Urinary bladder (tissue), 4 donors: ENCODE data around the gene FASN. TPM values are rescaled to one million over a fixed set of nuclear protein-coding genes. Genes with fewer than 3 reads are reported as not detected.
"Not testable (repeated sequence)": the region's sequence is repeated elsewhere in the genome, so short reads cannot be mapped to it uniquely, and the experiment has no call there.

Source experiments
- DNase-seq: peaks from one replicate; pipeline ENCODE4 v3.0.0-alpha.2; 2015; ENCODE audit errors: extremely low spot score
- H3K27ac ChIP-seq: one replicate; pipeline ENCODE4 v1.5.1; 2013; ENCODE audit warnings: low read depth, mild to moderate bottlenecking, moderate library complexity
- H3K36me3 ChIP-seq: one replicate; pipeline ENCODE4 v1.6.1; 2013; ENCODE audit warnings: mild to moderate bottlenecking, moderate library complexity; ENCODE audit not compliant: insufficient read depth
- H3K4me1 ChIP-seq: one replicate; pipeline ENCODE4 v1.6.1; 2013; ENCODE audit warnings: mild to moderate bottlenecking, moderate library complexity; ENCODE audit not compliant: insufficient read depth
- H3K4me3 ChIP-seq: one replicate; pipeline ENCODE4 v1.5.1; 2013; ENCODE audit warnings: low read depth, low read length
- WGBS: extraction: QIAGEN DNeasy Blood & Tissue Kit; methylation state at CpG from one replicate; pipeline ENCODE4 v1.1.7; 2013; 5-methylcytosine and 5-hydroxymethylcytosine counted together
- polyA plus RNA-seq: library from polyadenylated mRNA; stranded (reverse); fragments of 200-250 nt; gene quantifications from one replicate; pipeline ENCODE4 v1.2.3, GENCODE V29; 2013
- total RNA-seq: library from RNA; depleted of rRNA; stranded (reverse); fragments of >200 nt; gene quantifications from one replicate; pipeline ENCODE4 v1.2.3, GENCODE V29; 2014
- donor health status: healthy with polysubstance abuse.
- donor health status: healthy.

The FASN gene
- total and polyA plus RNA-seq, 2 donors: 24.1 to 116 TPM

DNA sequence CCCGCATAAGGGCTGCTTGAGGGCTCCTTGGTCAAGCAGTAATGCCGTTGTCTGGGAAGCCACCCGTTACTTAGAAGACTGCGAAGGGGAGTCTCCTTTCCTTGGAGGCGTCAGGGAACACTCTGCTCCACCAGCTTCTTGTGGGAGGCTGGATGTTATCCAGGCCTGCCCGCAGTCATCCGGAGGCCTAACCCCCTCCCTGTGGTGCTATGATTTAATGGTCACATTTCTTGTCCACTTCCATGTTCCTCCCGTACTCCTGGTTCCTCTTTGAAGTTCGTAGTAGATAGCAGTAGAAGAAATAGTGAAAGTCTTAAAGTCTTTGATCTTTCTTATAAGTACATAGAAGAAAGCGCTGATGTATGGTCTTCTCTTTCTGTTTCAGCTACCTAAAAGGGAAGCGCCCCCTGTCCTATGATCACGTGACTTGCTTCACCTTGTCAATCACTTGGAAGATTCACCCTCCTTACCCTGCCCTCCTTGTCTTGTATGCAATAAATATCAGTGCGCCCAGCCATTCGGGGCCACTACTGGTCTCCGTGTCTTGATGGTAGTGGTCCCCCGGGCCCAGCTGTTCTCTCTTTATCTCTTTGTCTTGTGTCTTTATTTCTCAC, 59.1 kb downstream of the FASN start:
- H3K27ac ChIP-seq, H3K36me3 ChIP-seq, H3K4me3 ChIP-seq, H3K4me1 ChIP-seq, DNase-seq: not testable (repeated sequence)
- WGBS: 90% methylated on average over 16 of the region's 16 CpGs

DNA sequence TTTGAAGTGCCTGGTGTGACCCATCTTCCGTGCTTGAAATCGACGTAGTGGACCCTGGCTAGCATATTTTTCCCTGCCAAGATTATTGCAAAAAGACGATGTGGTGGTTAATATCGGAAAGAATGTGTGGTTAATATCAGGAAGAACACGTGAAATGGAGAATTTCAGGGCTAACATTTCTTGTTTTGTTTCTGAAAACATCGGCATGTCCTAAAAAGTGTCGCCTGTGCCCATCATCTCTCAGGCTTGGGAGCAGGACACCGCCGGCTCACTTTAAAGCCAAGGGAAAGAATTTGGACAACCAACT, 60.2 kb downstream of the FASN start:
- peak overlapping the region; percentile 66 for H3K27ac ChIP-seq
- no peaks in the 10 kb centered on the region for H3K4me1 ChIP-seq
- DNase-seq: no peak
- peak overlapping the region; percentile 51 for H3K4me3 ChIP-seq
- 9% methylated on average over 10 of the region's 10 CpGs for WGBS
- H3K36me3 ChIP-seq: no peaks in the 10 kb centered on the region

DNA sequence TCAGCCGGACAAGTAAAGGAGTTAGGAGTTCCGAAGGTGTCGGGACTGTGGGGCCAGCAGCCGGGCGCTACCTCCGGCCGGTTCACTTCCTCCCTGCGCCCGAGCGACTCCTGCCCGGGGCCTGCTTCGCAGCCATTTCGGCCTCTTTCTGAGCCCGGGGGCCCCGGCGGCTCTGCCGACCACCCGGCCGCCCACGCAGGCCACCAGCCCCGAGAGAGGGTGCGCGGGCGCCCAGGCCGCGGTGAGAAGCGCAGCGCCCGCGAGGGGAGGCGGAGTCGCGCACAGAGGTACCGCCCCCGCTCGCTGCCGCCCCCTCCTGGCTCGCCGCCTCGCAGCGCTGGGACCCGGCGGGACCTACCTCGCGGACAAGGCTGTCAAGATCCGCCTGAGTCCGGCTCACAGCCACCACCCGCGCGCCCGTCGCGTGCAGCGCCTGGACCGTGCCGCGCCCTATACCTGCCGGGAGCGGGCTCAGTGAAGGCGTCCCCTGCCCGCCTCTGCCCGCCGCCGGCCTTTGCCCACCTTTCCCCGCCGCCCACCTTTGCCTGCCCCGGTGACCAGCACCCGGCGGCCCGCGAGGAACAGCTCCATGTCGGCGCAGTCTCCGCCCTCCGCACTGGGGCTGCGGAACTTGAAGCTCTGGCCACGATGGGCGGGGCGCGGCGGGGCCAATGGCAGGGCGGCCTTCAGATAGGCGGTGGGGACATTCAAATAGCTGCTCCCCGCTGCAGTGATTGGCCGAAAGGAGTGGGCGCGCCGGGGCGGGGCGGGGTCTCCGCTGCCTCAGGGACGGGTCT, 60.7 kb downstream of the FASN start, which contains the start of gene DCXR:
TSS of gene DCXR (minus strand) at position 606 of the 797 bp plus-strand sequence. CDS start at position 591, 15 bp downstream.
- Histone ChIP-seq H3K27ac (peak within 1 kb of the TSS; percentile 95), H3K4me1 (no peaks in the 10 kb centered on the region), H3K36me3 (no peaks in the 10 kb centered on the region), H3K4me3 (peak within 1 kb of the TSS; percentile 51)
- peak; percentile 87 for DNase-seq
- WGBS: under 1% methylated on average over 92 of the region's 92 CpGs

DNA sequence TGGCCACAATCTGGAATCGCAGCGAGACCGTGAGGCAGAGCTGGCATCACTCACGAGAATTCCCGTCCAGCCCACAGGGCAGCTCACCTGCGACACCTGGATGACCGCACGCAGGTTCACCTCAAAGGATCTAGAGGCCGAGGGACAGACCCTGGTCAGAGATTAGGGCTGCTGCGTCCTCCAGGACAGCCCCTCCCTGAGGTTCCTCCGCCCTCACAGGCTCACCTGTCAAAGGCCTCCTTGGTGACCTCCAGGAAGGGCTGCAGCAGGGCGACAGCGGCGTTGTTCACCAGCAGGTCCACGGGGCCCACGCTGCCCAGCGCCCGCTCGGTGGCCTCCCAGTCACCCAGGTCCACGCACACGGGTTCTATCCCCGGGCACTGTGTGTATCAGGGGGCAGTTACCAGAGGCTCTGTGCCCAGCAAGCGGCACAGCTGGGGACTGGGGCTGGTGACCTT, 61.4 kb downstream of the FASN start:
- Histone ChIP-seq H3K36me3 (no peaks in the 10 kb centered on the region), H3K4me1 (no peaks in the 10 kb centered on the region), H3K27ac (peak overlapping the region; percentile 95), H3K4me3 (peak overlapping the region; percentile 51)
- 36% methylated on average over 23 of the region's 23 CpGs for WGBS
- DNase-seq: no peak

DNA sequence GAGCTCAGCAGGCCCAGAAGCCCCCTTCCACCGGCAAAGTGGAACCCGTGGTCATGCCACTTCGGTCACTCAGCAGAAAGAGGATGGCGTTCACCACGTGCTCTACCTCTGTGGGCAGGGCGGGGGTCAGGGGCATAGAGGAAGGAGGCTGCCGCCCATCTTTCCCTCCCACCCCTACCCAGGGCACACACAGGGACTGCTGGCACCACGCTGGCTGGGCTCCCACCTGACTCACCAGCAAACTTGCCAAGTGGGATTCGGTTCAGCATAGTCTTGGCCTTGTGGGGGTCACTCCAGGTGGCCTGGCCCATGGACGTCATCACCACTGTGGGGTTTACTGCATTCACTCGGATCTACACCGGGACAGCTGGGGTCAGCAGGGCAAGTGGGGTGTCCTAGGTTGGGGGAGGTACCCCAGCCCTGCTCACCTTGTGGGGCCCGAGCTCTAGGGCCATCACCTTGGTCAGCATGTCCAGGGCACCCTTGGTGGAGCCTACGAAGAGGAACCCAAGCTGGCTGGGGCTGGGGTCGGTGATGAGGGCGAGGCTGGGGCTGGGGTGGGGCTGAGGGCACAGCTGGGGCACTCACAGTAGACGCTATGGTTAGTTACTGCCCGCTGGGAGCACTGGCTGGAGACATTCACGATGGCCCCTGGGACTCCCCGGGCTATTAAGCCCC, 61.9 kb downstream of the FASN start:
- DNase-seq: no peak
- Histone ChIP-seq H3K36me3 (no peaks in the 10 kb centered on the region), H3K4me1 (no peaks in the 10 kb centered on the region), H3K27ac (no peak overlapping the region), H3K4me3 (no peak overlapping the region)
- WGBS: 90% methylated on average over 20 of the region's 20 CpGs

DNA sequence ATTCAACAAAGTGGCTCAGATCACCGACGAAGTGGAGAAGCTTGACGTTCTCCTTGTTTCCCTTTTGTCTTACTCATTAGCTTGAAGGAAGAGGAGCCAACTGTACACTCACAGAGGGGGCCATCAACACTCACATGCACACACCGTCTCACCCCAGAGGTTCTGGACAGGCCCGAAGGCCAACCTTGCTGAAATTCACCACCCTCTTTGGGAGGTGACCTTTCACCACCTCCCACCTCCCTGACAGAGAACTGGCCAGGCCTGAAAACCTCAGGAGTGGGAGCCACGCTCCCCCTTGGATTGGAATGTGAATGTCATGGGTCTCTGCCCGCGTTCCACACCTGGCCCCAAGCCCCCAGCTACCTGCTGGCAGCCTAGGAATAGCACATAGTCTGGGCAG, 62.5 kb downstream of the FASN start:
- Histone ChIP-seq H3K4me1 (no peaks in the 10 kb centered on the region), H3K27ac (no peak overlapping the region), H3K36me3 (no peaks in the 10 kb centered on the region), H3K4me3 (no peak overlapping the region)
- WGBS: 95% methylated on average over 8 of the region's 8 CpGs
- no peak for DNase-seq

DNA sequence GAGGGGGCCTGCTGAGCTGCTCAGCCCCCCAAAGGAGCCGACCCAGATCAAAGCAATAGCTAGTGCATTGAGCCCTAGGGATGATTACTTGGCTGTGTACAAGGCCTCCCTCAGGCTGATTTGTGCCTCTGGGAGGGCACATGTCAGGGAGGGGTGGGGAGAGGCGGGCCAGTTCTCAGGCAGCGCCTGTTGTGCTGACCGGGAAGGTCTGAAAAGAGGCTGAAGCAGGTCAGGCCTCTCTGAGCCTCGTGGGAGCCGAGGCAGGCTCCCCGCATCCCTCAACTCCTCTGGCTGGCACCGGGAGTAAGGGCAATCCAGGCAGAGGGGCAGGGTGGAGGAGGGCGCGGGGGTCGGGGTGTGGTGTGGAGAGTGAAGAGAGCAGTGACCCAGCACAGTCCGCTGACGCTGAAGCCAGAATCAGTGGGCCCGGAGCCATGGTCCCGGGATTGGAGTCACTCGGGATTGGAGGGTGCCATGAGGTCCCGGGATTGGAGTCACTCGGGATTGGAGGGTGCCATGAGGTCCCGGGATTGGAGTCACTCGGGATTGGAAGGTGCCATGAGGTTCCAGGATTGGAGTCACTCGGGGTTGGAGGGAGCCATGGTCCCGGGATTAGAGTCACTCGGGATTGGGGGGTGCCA, 63.5 kb downstream of the FASN start:
- H3K4me3 ChIP-seq: no peak overlapping the region
- no peaks in the 10 kb centered on the region for H3K4me1 ChIP-seq
- H3K27ac ChIP-seq: no peak overlapping the region
- DNase-seq: no peak
- 81% methylated on average over 23 of the region's 23 CpGs for WGBS
- no peaks in the 10 kb centered on the region for H3K36me3 ChIP-seq

DNA sequence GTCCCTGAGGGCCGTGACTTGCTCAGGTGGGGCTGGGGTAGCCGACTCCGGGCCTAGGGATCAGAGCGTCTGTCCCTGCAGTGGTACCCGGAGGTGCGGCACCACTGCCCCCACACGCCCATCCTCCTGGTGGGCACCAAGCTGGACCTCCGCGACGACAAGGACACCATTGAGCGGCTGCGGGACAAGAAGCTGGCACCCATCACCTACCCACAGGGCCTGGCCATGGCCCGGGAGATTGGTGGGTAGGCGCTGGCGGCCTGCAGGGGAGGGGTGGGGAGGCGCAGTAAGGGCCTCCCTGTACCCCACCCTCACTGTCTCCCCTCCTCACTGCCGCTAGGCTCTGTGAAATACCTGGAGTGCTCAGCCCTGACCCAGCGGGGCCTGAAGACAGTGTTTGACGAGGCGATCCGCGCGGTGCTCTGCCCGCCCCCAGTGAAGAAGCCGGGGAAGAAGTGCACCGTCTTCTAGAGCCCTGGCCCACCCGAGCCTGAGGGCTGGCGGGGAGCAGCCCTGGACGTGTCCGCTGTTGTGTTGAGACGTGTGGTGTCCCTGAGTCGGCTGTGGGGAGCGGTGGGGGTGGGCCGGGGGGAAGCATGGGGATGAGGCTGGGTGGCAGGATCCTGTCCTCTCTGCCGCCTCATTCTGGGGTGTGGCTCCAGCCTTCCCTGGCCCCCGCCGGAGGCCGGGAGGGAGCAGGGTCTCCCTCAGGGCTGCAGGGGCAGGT, 64.5 kb downstream of the FASN start:
- DNase-seq: no peak
- Histone ChIP-seq H3K36me3 (no peaks in the 10 kb centered on the region), H3K4me3 (no peak overlapping the region), H3K27ac (no peak overlapping the region), H3K4me1 (no peaks in the 10 kb centered on the region)
- 93% methylated on average over 38 of the region's 38 CpGs for WGBS

DNA sequence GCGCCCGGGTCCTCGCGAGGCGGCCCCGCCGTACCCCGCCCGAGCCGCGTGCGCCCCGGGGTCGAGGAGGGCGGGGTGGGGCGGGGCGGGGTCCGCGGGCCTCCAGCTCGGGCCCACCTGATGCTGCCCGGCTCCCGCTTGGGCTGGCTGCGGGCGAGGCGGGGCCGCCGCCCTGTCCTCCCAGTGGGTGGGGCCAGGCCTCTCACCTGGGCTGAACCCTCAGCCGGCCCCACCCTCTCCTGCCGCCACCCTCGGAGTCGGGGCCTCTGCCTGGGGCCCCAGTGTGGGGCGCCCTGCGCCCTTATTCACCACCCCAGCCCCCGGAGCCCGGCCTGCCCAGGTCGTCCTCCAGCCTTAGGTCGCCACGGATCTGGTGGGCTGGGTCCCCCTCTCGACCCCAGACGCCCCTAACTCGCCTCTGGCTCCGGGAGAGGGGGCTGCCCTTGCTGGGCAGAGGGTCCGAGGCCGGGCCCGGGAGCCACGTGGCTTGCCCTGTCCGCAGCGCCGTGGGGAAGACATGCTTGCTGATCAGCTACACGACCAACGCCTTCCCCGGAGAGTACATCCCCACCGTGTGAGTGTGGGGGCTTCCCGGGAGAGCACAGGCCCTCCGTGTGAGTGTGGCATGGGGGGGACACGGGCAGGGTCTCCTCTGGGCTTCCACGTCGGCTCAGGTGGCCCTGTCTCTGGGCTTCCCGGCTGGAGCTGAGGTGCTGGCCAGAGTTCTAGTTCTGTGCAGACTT, 66.0 kb downstream of the FASN start:
- WGBS: 10% methylated on average over 59 of the region's 59 CpGs
- Histone ChIP-seq H3K36me3 (no peaks in the 10 kb centered on the region), H3K4me3 (peak overlapping the region; percentile 42), H3K27ac (no peak overlapping the region), H3K4me1 (no peaks in the 10 kb centered on the region)
- no peak for DNase-seq

DNA sequence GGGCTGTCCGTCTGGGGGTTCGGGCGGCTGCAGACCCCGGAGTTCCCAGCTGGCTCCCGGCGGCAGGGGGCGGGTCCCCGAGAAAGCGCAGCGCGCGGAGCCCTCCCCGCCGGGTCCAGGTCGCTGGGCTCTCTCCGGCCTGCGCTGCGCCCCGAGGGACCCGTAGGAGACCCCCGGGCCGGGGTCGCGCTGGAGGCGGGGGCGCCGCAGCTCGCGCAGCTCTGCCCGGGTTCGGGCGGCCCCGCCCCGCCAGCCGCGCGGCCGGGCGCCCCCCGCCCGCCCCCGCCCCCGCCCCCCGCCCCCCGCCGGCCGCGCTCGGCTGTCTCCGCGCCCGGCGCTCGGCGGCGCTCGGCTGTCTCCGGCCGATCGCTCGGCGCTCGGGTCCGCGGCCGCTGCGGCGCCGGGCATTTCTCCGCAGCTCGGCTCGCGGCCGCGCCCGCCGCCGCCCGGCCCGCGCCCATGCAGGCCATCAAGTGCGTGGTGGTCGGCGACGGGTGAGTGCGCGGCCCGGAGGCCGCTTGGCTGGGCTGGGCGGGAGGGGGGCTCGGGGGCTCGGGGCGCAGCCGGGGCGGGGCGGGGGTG, 66.6 kb downstream of the FASN start, which contains the start of gene RAC3:
TSS of gene RAC3 (plus strand) at position 376 of the 582 bp plus-strand sequence. CDS start at position 460, 84 bp downstream.
- Histone ChIP-seq H3K27ac (no peak within 1 kb of the TSS), H3K4me1 (no peaks in the 10 kb centered on the region), H3K4me3 (peak within 1 kb of the TSS; percentile 42), H3K36me3 (no peaks in the 10 kb centered on the region)
- no peak for DNase-seq
- under 1% methylated on average over 79 of the region's 96 CpGs for WGBS

DNA sequence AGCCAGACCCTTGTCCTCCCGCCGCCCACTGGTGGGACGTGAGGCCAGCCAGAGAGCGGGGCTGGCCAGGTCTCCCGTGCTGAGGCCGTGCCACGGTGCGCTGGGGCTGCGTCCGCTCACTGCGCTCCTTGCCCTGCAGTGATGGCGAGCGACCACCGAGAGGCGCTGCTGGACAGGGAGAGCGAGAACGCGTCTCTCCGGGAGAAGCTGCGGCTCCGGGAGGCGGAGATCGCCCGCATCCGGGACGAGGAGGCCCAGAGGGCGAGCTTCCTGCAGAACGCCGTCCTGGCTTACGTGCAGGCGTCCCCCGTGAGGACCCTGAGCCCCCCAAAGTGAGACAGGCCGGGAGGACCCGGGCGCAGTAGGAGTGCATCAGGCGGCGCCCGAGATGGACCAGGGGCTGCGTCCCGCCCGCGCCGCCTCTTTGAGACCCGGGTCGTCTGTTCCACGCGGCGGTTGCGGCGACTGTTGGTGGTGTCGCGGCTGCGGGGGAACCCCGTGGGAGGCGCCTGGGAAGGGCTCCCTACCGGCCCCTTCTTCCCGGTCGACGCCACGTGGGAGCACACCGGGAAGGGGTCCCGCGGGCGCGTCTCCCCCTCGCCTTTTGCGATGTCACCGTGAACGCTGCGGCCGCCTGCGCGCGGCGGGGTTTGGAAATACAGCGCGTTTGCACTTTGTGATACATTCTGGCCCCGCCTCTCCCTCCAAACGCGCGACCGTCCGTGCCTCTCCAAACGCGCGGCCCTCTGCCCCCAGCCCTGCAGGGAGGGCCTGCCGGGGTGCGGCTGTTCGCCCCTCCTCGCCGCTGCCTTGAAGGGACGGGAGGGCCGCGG, 67.3 kb downstream of the FASN start:
- DNase-seq: no peak
- no peaks in the 10 kb centered on the region for H3K4me1 ChIP-seq
- H3K27ac ChIP-seq: no peak overlapping the region
- 1% methylated on average over 94 of the region's 94 CpGs for WGBS
- H3K36me3 ChIP-seq: no peaks in the 10 kb centered on the region
- H3K4me3 ChIP-seq: peak overlapping the region; percentile 42
